Coronary artery (tissue), 2 donors: Measurements from ENCODE around the gene NAV2.

ENCODE experiments used
- DNase-seq: peaks from one replicate; pipeline ENCODE4 v3.0.0-alpha.2; 2017; ENCODE audit warnings: low spot score
- H3K27ac ChIP-seq, 2 donors: fragments of 200-600 bp; sonication (generic); one replicate each; pipeline ENCODE4 v1.5.1; 2016 to 2019
- H3K4me3 ChIP-seq: fragments of 200-600 bp; sonication (generic); 2 replicates; pipeline ENCODE4 v1.5.1; 2016; ENCODE audit warnings: mild to moderate bottlenecking, moderate library complexity
- CTCF ChIP-seq: fragments of 200-600 bp; sonication (generic); IDR thresholded peaks from one replicate; pipeline ENCODE4 v1.5.1; 2019; ENCODE audit warnings: antibody characterized with exemption

Gene NAV2

GRCh38 chr11:19786644-19787043 lies 74.0 kb downstream of the NAV2 start:
- Histone ChIP-seq H3K4me3 (no peak overlapping the region), H3K27ac (no peak overlapping the region)
- no peak for TF ChIP-seq CTCF
- no peak for DNase-seq

GRCh38 chr11:19788435-19788834 lies 75.8 kb downstream of the NAV2 start:
- Histone ChIP-seq H3K4me3 (no peak overlapping the region), H3K27ac (no peak overlapping the region)
- no peak for DNase-seq
- TF ChIP-seq CTCF: no peak

GRCh38 chr11:19789245-19789644 lies 76.6 kb downstream of the NAV2 start:
- TF ChIP-seq CTCF: no peak
- peak overlapping the region; percentile 0 for H3K4me3 ChIP-seq
- DNase-seq: no peak
- peak overlapping the region in 1 of 2 donors; percentile 35 for H3K27ac ChIP-seq

GRCh38 chr11:19789835-19790710 lies 77.4 kb downstream of the NAV2 start:
- no peak for DNase-seq
- peak overlapping the region; percentile 0 for H3K4me3 ChIP-seq
- no peak for TF ChIP-seq CTCF
- H3K27ac ChIP-seq: peak overlapping the region in 1 of 2 donors; percentile 35

GRCh38 chr11:19790831-19791552 lies 78.4 kb downstream of the NAV2 start:
- no peak for DNase-seq
- H3K4me3 ChIP-seq: no peak overlapping the region
- no peak overlapping the region for H3K27ac ChIP-seq
- TF ChIP-seq CTCF: no peak

GRCh38 chr11:19792510-19792909 lies 79.9 kb downstream of the NAV2 start:
- no peak overlapping the region for H3K4me3 ChIP-seq
- no peak overlapping the region for H3K27ac ChIP-seq
- TF ChIP-seq CTCF: no peak
- DNase-seq: no peak
